Gastrocnemius medialis (tissue), 4 donors: ENCODE results near the gene PHACTR3. TPM values are rescaled to one million over a fixed set of nuclear protein-coding genes. Genes with fewer than 3 reads are reported as not detected.

Source experiments
- ATAC-seq, 2 donors: fragments of 150-250 bp; one replicate each; pipeline ENCODE4 v1.9.1; 2016
- DNase-seq, 2 donors: peaks; one replicate each; pipeline ENCODE4 v3.0.0-alpha.2; 2019
- H3K27ac ChIP-seq, 4 donors: fragments of 200-600 bp; sonication (generic); 1 replicate in 1 of 4; 2 replicates in 3 of 4; pipeline ENCODE4 v1.5.1; 2016 to 2018; ENCODE audit warnings: mild to moderate bottlenecking in 2 of 4, moderate library complexity in 1 of 4
- H3K27me3 ChIP-seq, 3 donors: fragments of 200-600 bp; sonication (generic) in 2 of 3; 1 replicate in 1 of 3; 2 replicates in 2 of 3; pipeline versions ENCODE4 v1.5.1 to v1.6.0; 2016 to 2019; ENCODE audit warnings: mild to moderate bottlenecking in 1 of 3, moderate library complexity in 1 of 3
- H3K36me3 ChIP-seq, 2 donors: fragments of 200-600 bp; sonication (generic) in 1 of 2; one replicate each; pipeline ENCODE4 v1.5.1; 2017 to 2018
- H3K4me1 ChIP-seq, 2 donors: fragments of 200-600 bp; sonication (generic) in 1 of 2; one replicate each; pipeline ENCODE4 v1.5.1; 2016 to 2017; ENCODE audit warnings: mild to moderate bottlenecking in 2 of 2
- H3K4me3 ChIP-seq, 4 donors: fragments of 200-600 bp; sonication (generic) in 3 of 4; 1 replicate in 1 of 4; 2 replicates in 3 of 4; pipeline ENCODE4 v1.5.1; 2016 to 2019; ENCODE audit warnings: mild to moderate bottlenecking in 2 of 4
- H3K9me3 ChIP-seq, 3 donors: fragments of 200-600 bp; sonication (generic) in 2 of 3; 1 replicate in 1 of 3; 2 replicates in 2 of 3; pipeline ENCODE4 v1.5.1; 2016 to 2019
- POLR2A ChIP-seq, 2 donors: fragments of 450-650 bp; IDR thresholded peaks; one replicate each; pipeline ENCODE4 v1.6.1; 2017; ENCODE audit warnings: antibody characterized with exemption in 2 of 2, mild to moderate bottlenecking in 2 of 2, moderate library complexity in 2 of 2
- in situ Hi-C, 4 donors: fragments of 200-750 bp; cut with MboI; loops; one replicate each; pipeline versions ENCODE4 v1.15.0 to v1.8.0; 2017; ENCODE audit warnings: low sequenced_read_pairs in 4 of 4
- intact Hi-C: fragments of 100-400 bp; cut with DNase I; formaldehyde crosslinking; loops from one replicate; pipeline ENCODE4 v1.15.1; 2023; ENCODE audit warnings: low total_unique reads
- total RNA-seq, 4 donors: library from RNA; depleted of rRNA; stranded (reverse); fragments of >200 nt; gene quantifications; one replicate each; pipeline versions ENCODE4 v1.1.0 to v1.2.3, GENCODE V29; 2016
- TF ChIP-seq, protein P1 (sequence below), 5 experiments: fragments of 450-650 bp in 3 of 5; fragments of 200-600 bp in 2 of 5; sonication (generic) in 2 of 5; IDR thresholded peaks in 4 of 5; conservative IDR thresholded peaks in 1 of 5; 1 replicate in 4 of 5; 2 replicates in 1 of 5; pipeline ENCODE4 v1.5.1; 2016 to 2019; ENCODE audit warnings: antibody characterized with exemption in 5 of 5, mild to moderate bottlenecking in 3 of 5, moderate library complexity in 3 of 5

Gene PHACTR3
- total RNA-seq, 4 donors from 2014 or later, result 0.24 to 1.1 (median 0.59) TPM; not detected in 1

DNA sequence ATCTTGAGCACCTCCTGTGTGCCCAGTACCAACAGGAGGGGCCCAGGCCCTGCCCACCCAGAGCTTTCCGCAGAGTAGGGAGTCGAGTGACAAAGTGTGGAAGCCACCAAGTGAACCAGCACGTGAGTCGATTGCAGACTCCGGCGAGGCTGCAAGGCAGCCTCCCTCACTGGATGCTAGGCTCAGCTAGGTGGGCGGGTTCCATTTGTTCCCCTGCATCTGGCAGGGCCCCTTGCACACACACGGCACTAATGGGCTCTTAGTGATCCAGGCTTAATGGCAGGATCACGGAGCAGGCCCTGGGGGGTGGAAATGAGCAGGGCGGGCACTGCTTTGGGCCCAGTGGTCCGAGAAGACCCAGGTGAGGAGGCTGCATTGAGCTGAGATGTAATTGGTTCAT, 140.4 kb downstream of the PHACTR3 start:
- H3K27me3 ChIP-seq, result no peaks in the 10 kb centered on the region
- intact Hi-C loops, result no loop called here
- TF ChIP-seq, protein P1, sequence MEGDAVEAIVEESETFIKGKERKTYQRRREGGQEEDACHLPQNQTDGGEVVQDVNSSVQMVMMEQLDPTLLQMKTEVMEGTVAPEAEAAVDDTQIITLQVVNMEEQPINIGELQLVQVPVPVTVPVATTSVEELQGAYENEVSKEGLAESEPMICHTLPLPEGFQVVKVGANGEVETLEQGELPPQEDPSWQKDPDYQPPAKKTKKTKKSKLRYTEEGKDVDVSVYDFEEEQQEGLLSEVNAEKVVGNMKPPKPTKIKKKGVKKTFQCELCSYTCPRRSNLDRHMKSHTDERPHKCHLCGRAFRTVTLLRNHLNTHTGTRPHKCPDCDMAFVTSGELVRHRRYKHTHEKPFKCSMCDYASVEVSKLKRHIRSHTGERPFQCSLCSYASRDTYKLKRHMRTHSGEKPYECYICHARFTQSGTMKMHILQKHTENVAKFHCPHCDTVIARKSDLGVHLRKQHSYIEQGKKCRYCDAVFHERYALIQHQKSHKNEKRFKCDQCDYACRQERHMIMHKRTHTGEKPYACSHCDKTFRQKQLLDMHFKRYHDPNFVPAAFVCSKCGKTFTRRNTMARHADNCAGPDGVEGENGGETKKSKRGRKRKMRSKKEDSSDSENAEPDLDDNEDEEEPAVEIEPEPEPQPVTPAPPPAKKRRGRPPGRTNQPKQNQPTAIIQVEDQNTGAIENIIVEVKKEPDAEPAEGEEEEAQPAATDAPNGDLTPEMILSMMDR (IDR thresholded peaks at IDR 0.05 in 4 of 5, conservative IDR thresholded peaks at IDR 0.05 in 1 of 5), result no peak
- no peak for TF ChIP-seq POLR2A (IDR thresholded peaks at IDR 0.05)
- no peak for DNase-seq
- in situ Hi-C loops, result no loop called here
- no peaks in the 10 kb centered on the region for H3K9me3 ChIP-seq
- H3K27ac ChIP-seq, result no peak overlapping the region
- H3K4me3 ChIP-seq, result no peak overlapping the region
- no peak for ATAC-seq
- no peaks in the 10 kb centered on the region for H3K36me3 ChIP-seq
- H3K4me1 ChIP-seq, result no peaks in the 10 kb centered on the region

DNA sequence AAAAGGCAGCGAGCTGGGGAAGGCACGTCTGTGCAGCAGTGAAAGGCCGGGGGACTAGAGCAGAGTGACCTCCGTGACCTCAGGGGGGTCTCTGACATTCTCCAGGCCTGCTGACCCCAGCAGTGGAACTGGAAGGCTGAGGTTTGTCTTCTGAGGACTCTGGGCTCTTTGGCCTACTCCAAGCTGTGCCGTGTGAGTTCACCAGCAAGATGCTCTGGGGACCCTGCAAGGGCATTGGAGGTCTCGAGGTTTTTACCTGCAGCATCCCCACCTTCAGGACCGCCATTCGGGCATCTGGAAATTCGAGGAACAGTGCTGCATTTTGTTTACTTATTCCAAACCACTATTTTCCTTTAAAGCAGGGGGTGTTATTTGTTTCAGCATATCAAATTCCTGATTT, 140.9 kb downstream of the PHACTR3 start:
- peaks cover 0 to 2% (median 0%) of the 10 kb centered on the region in 3 donors for H3K27me3 ChIP-seq
- TF ChIP-seq POLR2A (IDR thresholded peaks at IDR 0.05), result no peak
- TF ChIP-seq, protein P1 (IDR thresholded peaks at IDR 0.05 in 4 of 5, conservative IDR thresholded peaks at IDR 0.05 in 1 of 5), result no peak
- in situ Hi-C loops (no loop called here), intact Hi-C loops (no loop called here)
- no peaks in the 10 kb centered on the region for H3K4me1 ChIP-seq
- DNase-seq (no peak), ATAC-seq (no peak)
- no peak overlapping the region for H3K27ac ChIP-seq
- H3K4me3 ChIP-seq, result no peak overlapping the region
- no peaks in the 10 kb centered on the region for H3K9me3 ChIP-seq
- no peaks in the 10 kb centered on the region for H3K36me3 ChIP-seq

DNA sequence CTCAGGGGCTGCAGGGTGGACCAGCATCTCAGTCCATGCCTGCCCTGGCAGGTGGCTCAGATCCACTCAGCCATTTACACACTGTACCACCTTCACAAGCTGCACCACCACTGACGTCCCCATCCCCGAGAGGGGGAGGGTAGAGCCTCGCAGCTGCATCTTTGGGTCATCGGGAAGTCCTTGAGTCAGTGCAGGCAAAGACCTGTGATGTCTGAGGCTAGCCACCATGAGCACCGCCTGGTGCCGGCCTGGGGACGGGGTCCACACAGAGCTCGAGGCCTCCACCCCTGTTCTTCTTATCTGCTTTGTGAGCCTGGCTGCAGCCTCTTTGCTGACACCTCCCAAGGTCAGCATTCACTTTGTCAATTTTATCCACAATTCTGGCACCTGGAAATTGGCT, 141.4 kb downstream of the PHACTR3 start:
- Histone ChIP-seq H3K27me3 (peaks cover 0 to 6% (median 4%) of the 10 kb centered on the region in 3 donors), H3K27ac (no peak overlapping the region), H3K4me1 (no peaks in the 10 kb centered on the region), H3K36me3 (no peaks in the 10 kb centered on the region), H3K9me3 (no peaks in the 10 kb centered on the region), H3K4me3 (no peak overlapping the region)
- DNase-seq, result no peak
- in situ Hi-C loops (no loop called here), intact Hi-C loops (no loop called here)
- ATAC-seq, result no peak
- no peak for TF ChIP-seq POLR2A (IDR thresholded peaks at IDR 0.05)
- TF ChIP-seq, protein P1 (IDR thresholded peaks at IDR 0.05 in 4 of 5, conservative IDR thresholded peaks at IDR 0.05 in 1 of 5), result no peak

DNA sequence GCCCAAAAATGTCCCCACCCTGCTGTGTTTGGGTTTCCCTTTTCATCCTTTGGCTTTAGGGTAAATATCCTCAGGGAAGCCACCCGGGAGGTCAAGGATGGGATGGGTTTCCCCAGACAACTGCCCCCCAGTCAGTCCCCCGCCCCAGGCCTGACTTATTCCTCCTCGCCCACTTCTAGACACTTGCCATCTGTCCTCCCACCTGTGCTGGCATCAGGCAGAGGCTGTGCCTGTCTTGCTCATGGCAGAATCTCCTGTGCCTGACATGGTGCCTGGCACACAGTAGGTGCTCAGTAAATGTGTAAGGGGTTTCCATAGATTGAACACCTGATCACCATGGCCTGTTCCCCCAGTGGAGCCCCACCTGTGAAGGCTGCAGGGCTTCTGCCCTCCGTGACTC, 141.8 kb downstream of the PHACTR3 start:
- no peak for DNase-seq
- H3K27ac ChIP-seq, result no peak overlapping the region
- no peak for TF ChIP-seq POLR2A (IDR thresholded peaks at IDR 0.05)
- TF ChIP-seq, protein P1 (IDR thresholded peaks at IDR 0.05 in 4 of 5, conservative IDR thresholded peaks at IDR 0.05 in 1 of 5), result no peak
- no peak overlapping the region for H3K4me3 ChIP-seq
- no peaks in the 10 kb centered on the region for H3K36me3 ChIP-seq
- ATAC-seq, result no peak
- H3K4me1 ChIP-seq, result no peaks in the 10 kb centered on the region
- in situ Hi-C loops (no loop called here), intact Hi-C loops (no loop called here)
- H3K9me3 ChIP-seq, result no peaks in the 10 kb centered on the region
- H3K27me3 ChIP-seq, result peaks cover 0 to 9% (median 6%) of the 10 kb centered on the region in 3 donors
